D721Med (cell line): ENCODE data around the gene HOXD9.

Experiments used
- DNase-seq: peaks from one replicate; pipeline ENCODE4 v3.0.0; 2011; ENCODE audit warnings: low spot score; ENCODE audit not compliant: insufficient read length
- FAIRE-seq: peaks from 2 replicates; lab custom pipeline; 2011; peaks lifted over from hg19 to GRCh38; lab: Jason Lieb, UNC
- CTCF ChIP-seq: IDR thresholded peaks from 2 replicates; pipeline ENCODE4 v1.5.1; 2012; ENCODE audit warnings: mild to moderate bottlenecking, control low read depth; ENCODE audit not compliant: insufficient read depth; ENCODE audit errors: missing control alignments

The HOXD9 gene

DNA sequence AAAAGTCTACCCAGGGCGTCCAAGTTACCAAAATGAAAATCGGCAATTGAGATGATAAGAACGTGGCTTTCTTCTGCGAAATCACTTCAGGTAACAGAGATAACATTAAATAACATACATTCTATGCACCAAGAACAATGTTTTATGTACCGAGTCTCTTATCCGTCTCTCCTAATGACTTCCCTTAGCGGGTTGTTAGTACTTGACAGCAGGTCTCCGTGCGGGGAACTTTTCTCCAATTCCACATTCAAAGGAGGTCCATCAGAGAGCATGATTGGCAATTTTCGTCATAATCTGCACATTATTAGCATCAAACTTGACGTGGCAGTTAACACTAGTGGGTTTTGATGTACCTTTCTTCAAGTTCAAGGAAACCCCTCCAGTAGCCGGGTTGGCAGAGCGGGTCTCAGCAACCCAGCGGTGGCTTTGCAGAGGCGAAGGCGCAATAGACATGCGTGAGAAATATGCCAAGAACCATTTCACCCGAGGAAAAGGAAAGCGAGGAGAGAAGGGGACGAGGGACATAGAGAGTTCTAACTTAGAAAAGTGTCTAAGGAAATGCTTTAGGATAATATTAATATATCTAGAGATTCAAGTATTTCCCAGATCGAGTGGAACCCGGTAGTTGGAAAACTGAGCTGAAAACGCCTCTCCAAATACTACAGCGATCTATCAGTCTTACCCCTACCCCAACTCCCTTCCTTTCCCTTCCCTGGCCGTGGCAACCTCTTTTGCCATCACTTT is 43.8 kb upstream of the HOXD9 start:
- DNase-seq (no peak), FAIRE-seq (no peak)
- TF ChIP-seq CTCF: no peak

DNA sequence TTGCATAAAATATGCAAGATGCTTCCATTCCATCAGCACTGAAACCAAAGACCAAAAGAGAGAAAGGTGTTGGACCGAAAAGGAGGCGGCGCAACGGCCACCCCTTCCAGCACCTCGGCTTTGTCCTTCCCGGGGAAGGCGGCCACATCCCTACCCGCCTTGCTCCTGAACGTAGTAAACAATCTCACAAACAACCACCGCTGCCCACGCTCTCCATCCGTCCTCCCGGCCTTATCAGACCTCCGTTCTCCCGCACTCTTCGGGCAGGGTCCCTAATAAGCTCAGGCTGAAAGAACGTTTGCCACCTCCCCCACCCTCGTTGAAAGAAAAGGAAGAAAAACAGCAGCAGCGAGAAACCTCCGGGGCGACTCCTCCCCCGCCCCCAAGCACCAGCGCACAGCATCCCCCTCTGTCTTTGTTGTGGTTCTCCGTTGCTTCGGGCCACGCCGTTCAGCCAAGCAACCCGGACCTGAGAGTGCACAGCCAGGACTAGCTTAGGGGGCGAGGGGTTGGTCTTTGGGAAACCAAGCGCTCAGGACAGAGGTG is 43.2 kb upstream of the HOXD9 start:
- FAIRE-seq: no peak
- TF ChIP-seq CTCF: no peak
- DNase-seq: no peak

DNA sequence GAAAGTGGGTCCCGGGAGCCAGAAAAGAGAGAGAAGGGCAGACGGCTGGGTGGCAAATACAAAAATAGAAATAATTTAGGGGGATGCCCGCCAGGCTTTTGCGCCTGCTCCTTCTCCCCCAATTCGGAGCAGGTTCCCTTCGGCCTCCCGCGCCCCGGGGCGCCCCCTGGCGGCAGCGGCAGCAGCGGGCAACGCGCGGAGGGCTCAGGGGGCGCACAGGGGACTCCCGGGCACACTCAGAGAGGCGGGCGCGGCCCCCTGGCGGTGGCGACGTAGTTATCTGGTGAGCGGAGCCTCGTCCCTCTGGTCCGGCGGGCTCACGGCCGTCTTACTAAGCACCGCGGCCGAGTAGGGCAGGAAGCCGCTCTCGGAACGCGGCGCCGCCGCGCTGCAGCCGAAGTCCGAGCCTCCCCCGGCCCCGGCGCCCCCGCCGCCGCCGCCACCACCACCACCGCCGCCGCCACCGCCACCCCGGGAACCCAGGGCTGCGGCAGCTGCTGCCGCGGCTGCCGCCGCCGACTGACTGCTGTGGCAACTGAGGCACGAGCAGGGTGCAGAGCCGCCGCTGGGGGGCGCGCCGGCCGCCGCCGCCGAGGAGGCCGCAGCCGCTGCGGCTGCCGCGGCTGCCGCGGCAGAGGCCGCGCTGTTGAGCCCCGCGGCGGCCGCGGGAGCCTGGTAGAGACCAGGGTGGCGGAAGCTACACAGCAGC is 42.5 kb upstream of the HOXD9 start:
- DNase-seq (no peak), FAIRE-seq (no peak)
- peak; percentile 67 for TF ChIP-seq CTCF

- TF ChIP-seq CTCF: no peak
- DNase-seq (no peak), FAIRE-seq (no peak)
Measured at GRCh38 chr2:176080540-176081375, 41.8 kb upstream of the HOXD9 start.

DNA sequence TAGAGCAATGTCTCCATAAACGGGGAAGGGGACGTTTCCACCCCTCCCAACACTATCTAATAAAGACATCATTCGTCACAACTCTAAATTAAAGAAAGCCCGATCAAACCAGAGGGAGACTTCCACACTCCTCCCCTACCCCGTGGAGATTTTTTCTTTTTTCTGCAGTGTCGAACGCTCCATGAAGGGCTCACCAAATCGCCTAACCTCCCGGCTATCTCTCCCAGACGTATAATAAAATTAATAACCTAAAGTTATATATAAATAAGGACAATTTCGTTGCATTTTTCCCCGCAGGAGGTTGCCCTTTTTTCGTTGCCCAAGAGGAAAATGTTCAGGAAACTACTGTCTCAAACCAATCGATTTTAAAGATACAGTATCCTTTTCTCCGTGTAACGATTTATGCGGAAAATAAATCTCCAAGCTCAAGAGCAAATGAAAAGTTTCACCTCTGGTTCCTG is 41.1 kb upstream of the HOXD9 start:
- TF ChIP-seq CTCF: no peak
- FAIRE-seq (no peak), DNase-seq (no peak)

GRCh38 chr2:176081837-176082524 is 40.5 kb upstream of the HOXD9 start:
- no peak for FAIRE-seq
- no peak for TF ChIP-seq CTCF
- no peak for DNase-seq
